ENCODE measurements around the gene TFAP2C.

The TFAP2C gene

DNA sequence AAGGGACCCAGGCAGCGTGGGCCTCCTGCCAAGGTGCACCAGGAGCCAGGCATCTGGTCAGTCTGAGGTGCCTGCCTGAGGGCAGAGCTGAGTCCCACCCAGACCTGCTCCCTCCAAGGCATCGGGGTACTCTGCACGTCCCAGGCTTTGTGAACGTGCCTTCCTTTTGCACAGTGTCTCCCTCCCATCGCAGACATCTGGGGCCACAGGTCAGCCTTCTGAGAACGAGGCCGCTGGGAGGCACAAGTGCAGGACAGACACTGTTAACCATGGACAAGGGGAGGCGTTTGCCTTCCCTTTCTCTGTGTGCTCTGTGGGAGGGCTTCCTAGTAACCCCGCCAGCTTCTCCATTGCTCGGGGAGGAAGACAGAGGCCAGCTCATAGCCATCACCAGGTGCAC lies 47.6 kb downstream of the TFAP2C start:
- TF ChIP-seq CTCF (IDR thresholded peaks at IDR 0.05; ENCODE audit: borderline replicate concordance, control extremely low read depth, extremely low read depth, insufficient read depth, missing control alignments), result no peak
- in situ Hi-C loops (cut with MboI; ENCODE audit: low sequenced_read_pairs, unreplicated experiment), result no loop called here
- DNase-seq (ENCODE audit: low spot score), result no peak

DNA sequence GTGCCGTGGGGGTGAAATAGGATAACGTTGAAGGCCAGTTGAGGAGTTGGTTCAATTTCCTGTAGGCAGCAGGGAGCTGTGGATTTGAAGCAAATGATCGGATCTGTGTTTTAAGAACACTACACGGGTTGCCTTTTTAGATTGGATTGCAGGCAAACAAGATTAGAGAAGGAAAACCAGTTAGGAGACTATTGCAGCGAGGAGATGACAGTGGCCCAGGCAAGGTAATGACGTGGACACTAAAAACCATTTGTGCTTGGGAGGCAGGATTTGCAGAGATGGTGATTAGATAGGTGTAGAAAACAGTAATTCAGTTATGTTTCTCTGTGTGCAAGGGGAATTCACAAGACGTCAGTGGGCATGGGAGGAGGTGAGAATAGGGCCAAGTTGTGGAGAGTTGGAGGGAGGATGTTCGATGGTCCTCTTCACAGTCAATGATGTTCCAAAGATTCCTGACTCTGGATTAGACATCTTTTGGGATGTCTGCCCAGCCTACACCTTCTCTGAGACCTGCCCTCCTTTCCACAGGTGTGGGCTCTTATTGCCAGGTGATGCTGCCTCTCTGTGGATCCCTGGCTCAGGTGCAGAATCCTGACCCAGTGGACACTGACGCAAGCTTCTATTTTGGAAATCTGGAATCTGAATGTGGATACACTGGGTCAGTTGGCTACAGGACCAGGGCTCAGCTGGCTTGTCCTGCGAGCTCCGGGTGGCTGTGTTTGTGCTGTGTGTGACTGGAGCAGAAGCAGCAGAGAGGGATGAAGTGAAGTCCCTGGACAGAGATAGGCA lies 54.2 kb downstream of the TFAP2C start:
- TF ChIP-seq CTCF (IDR thresholded peaks at IDR 0.05; ENCODE audit: borderline replicate concordance, control extremely low read depth, extremely low read depth, insufficient read depth, missing control alignments), result no peak
- in situ Hi-C loops (cut with MboI; ENCODE audit: low sequenced_read_pairs, unreplicated experiment), result no loop called here
- DNase-seq (ENCODE audit: low spot score), result no peak

GRCh38 chr20:56685879-56686278 lies 56.8 kb downstream of the TFAP2C start:
- in situ Hi-C loops (cut with MboI; ENCODE audit: low sequenced_read_pairs, unreplicated experiment), result no loop called here
- no peak for DNase-seq (ENCODE audit: low spot score)
- no peak for TF ChIP-seq CTCF (IDR thresholded peaks at IDR 0.05; ENCODE audit: borderline replicate concordance, control extremely low read depth, extremely low read depth, insufficient read depth, missing control alignments)

GRCh38 chr20:56687061-56687460 lies 58.0 kb downstream of the TFAP2C start:
- no peak for TF ChIP-seq CTCF (IDR thresholded peaks at IDR 0.05; ENCODE audit: borderline replicate concordance, control extremely low read depth, extremely low read depth, insufficient read depth, missing control alignments)
- DNase-seq (ENCODE audit: low spot score), result no peak
- in situ Hi-C loops (cut with MboI; ENCODE audit: low sequenced_read_pairs, unreplicated experiment), result no loop called here

- no peak for DNase-seq (ENCODE audit: low spot score)
- TF ChIP-seq CTCF (IDR thresholded peaks at IDR 0.05; ENCODE audit: borderline replicate concordance, control extremely low read depth, extremely low read depth, insufficient read depth, missing control alignments), result no peak
- in situ Hi-C loops (cut with MboI; ENCODE audit: low sequenced_read_pairs, unreplicated experiment), result no loop called here
These were observed 59.0 kb downstream of the TFAP2C start for GRCh38 chr20:56688106-56688505.
